Trophoblast cell (in vitro differentiated cells and primary cell): ENCODE data around the gene SORCS1.

Experiments used
- DNase-seq, 2 donors: peaks; one replicate each; pipeline ENCODE4 v3.0.0-alpha.2; 2016
- H2AFZ ChIP-seq: 2 replicates; pipeline ENCODE4 v1.6.1; 2013; ENCODE audit warnings: low read length, moderate library complexity, mild to moderate bottlenecking; ENCODE audit not compliant: insufficient read depth, poor library complexity
- H2AK5ac ChIP-seq: 2 replicates; pipeline ENCODE4 v1.6.1; 2013; ENCODE audit warnings: mild to moderate bottlenecking, low read length
- H2BK120ac ChIP-seq: 2 replicates; pipeline ENCODE4 v1.6.1; 2013; ENCODE audit warnings: low read length, mild to moderate bottlenecking, moderate library complexity; ENCODE audit not compliant: insufficient read depth, poor library complexity
- H2BK12ac ChIP-seq: 2 replicates; pipeline ENCODE4 v1.6.1; 2013; ENCODE audit warnings: mild to moderate bottlenecking, low read length, moderate library complexity
- H2BK5ac ChIP-seq: 2 replicates; pipeline ENCODE4 v1.6.1; 2013; ENCODE audit warnings: low read length, low read depth, moderate library complexity, mild to moderate bottlenecking; ENCODE audit not compliant: poor library complexity
- H3K14ac ChIP-seq: 2 replicates; pipeline ENCODE4 v1.6.1; 2013; ENCODE audit warnings: mild to moderate bottlenecking, low read length
- H3K18ac ChIP-seq: 2 replicates; pipeline ENCODE4 v1.6.1; 2013; ENCODE audit warnings: mild to moderate bottlenecking, low read length
- H3K23ac ChIP-seq: 2 replicates; pipeline ENCODE4 v1.6.1; 2013; ENCODE audit warnings: low read length
- H3K27ac ChIP-seq: 2 replicates; pipeline ENCODE4 v1.5.1; 2013; ENCODE audit warnings: low read depth, mild to moderate bottlenecking, inconsistent platforms, low read length, moderate library complexity
- H3K27me3 ChIP-seq: 2 replicates; pipeline ENCODE4 v1.6.1; 2013; ENCODE audit warnings: inconsistent platforms, mild to moderate bottlenecking, low read length, moderate library complexity; ENCODE audit not compliant: insufficient read depth
- H3K36me3 ChIP-seq, 2 experiments: 1 replicate in 1 of 2; 2 replicates in 1 of 2; pipeline ENCODE4 v1.6.1; 2013; ENCODE audit warnings: low read length in 2 of 2, mild to moderate bottlenecking in 2 of 2, moderate library complexity in 1 of 2; ENCODE audit not compliant: insufficient read depth in 2 of 2, control insufficient read depth in 1 of 2
- H3K4ac ChIP-seq: 2 replicates; pipeline ENCODE4 v1.6.1; 2013; ENCODE audit warnings: low read depth, mild to moderate bottlenecking, low read length, moderate library complexity
- H3K4me1 ChIP-seq, 2 experiments: 1 replicate in 1 of 2; 2 replicates in 1 of 2; pipeline ENCODE4 v1.6.1; 2013; ENCODE audit warnings: low read length in 2 of 2, mild to moderate bottlenecking in 2 of 2, moderate library complexity in 1 of 2; ENCODE audit not compliant: insufficient read depth in 2 of 2, control insufficient read depth in 1 of 2
- H3K4me2 ChIP-seq: 2 replicates; pipeline ENCODE4 v1.6.1; 2013; ENCODE audit warnings: inconsistent platforms, mild to moderate bottlenecking, low read length, moderate library complexity
- H3K4me3 ChIP-seq: 2 replicates; pipeline ENCODE4 v1.5.1; 2013; ENCODE audit warnings: mild to moderate bottlenecking, low read depth, low read length, inconsistent platforms
- H3K79me1 ChIP-seq: one replicate; pipeline ENCODE4 v1.6.1; 2013; ENCODE audit warnings: low read length
- H3K79me2 ChIP-seq: 2 replicates; pipeline ENCODE4 v1.6.1; 2013; ENCODE audit warnings: low read length, mild to moderate bottlenecking; ENCODE audit not compliant: control insufficient read depth, insufficient read depth, poor library complexity
- H3K9ac ChIP-seq: 2 replicates; pipeline ENCODE4 v1.6.1; 2013; ENCODE audit warnings: mild to moderate bottlenecking, low read length
- H3K9me3 ChIP-seq: 2 replicates; pipeline ENCODE4 v1.6.1; 2013; ENCODE audit warnings: low read depth, mild to moderate bottlenecking, control low read depth, inconsistent platforms, low read length; ENCODE audit not compliant: insufficient read depth
- H4K12ac ChIP-seq: 2 replicates; pipeline ENCODE4 v1.6.1; 2013; ENCODE audit warnings: low read depth, mild to moderate bottlenecking, low read length, moderate library complexity
- H4K8ac ChIP-seq: 2 replicates; pipeline ENCODE4 v1.6.1; 2013; ENCODE audit warnings: low read depth, mild to moderate bottlenecking, low read length, moderate library complexity
- H4K91ac ChIP-seq: one replicate; pipeline ENCODE4 v1.6.1; 2013; ENCODE audit warnings: low read depth, mild to moderate bottlenecking, low read length, moderate library complexity
- WGBS: extraction: QIAGEN DNeasy Blood & Tissue Kit; methylation state at CpG from one replicate; pipeline ENCODE4 v1.1.7; 2013; ENCODE audit warnings: missing lambda C conversion rate; ENCODE audit not compliant: insufficient read length, insufficient coverage; ENCODE audit errors: extremely low coverage; 5-methylcytosine and 5-hydroxymethylcytosine counted together

SORCS1 gene

DNA sequence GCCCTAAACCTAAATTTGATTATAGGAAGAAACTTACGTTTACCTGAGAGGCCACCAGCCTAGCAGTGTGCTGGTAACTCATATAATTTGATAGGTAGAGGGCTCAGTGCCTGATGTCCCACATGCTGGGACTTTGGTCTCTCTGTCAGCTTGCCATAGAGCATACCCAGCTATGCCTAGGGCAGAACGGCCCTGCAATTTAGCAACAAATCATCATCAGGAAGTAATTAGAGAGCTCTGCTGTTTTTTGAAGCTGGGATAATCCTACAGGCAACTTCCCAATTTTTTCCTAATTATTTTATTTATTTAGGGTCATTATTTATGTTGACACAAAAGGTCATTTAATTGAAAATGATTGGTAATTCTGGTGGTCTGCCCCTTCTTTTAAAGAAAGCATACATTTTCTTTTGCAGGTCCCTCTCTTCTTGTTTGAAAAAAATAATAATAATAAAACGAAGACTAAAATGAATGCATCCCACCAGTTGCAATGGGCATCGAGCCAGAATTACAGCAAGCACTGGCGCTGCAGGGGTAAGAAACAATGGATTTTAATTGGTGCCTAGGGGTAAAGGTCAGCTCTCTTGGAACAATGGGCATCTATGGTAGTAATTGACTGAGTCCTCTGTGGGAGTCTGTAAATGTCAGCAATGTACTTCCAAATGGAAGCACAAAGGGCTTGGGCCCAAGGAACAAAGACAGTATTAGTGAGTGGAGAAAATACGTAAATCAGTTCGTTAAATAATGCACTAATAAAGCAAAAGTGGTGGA lies 348.0 kb downstream of the SORCS1 start:
- Histone ChIP-seq H4K8ac (no peak overlapping the region), H3K36me3 (no peaks in the 10 kb centered on the region), H4K12ac (no peak overlapping the region), H3K18ac (no peak overlapping the region), H3K4me2 (no peak overlapping the region), H3K23ac (no peak overlapping the region), H2BK12ac (no peak overlapping the region), H3K27me3 (no peaks in the 10 kb centered on the region), H3K4me1 (no peaks in the 10 kb centered on the region), H3K9me3 (no peaks in the 10 kb centered on the region), H3K79me1 (no peaks in the 10 kb centered on the region), H2BK120ac (no peak overlapping the region), H3K79me2 (no peaks in the 10 kb centered on the region), H4K91ac (no peak overlapping the region), H3K4ac (no peak overlapping the region), H2AK5ac (no peak overlapping the region), H2BK5ac (no peak overlapping the region), H3K4me3 (no peak overlapping the region), H3K9ac (no peak overlapping the region), H2AFZ (no peak overlapping the region), H3K14ac (no peak overlapping the region), H3K27ac (no peak overlapping the region)
- no CpG with 5 or more reads among the region's 7 CpGs for WGBS
- DNase-seq = no peak

DNA sequence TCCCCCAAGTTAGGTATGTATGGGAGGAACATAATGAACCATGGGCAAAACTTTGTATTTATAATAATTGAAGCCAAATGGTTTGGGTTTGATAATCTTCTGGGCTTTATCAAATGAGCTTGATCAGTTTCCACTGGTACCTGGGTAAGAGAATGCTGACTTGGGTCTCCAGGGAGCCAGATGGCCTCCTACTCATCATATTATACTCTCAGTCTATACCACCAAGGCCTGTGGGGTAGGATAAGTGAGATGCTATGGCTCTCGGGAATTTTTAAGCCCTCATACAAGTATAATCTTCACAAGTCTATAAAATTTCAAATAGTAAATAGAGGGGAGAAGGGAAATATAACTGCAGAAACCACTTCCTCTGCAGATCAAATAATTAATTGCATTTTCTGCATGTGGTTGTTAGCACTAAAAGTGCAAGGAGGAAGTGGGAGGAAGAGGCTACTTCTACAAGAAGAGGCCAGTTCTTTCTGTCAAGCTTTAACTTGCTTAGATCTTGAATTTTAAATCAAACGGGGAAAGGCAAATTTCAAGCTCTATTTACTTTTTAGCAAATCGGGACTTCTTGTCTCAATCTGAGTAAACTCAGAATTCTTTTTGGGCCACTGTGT lies 349.0 kb downstream of the SORCS1 start:
- Histone ChIP-seq H2AK5ac (no peak overlapping the region), H3K4me3 (no peak overlapping the region), H4K8ac (no peak overlapping the region), H3K9me3 (no peaks in the 10 kb centered on the region), H3K27ac (no peak overlapping the region), H2BK120ac (no peak overlapping the region), H3K4ac (no peak overlapping the region), H3K9ac (no peak overlapping the region), H3K27me3 (no peaks in the 10 kb centered on the region), H2AFZ (no peak overlapping the region), H3K36me3 (no peaks in the 10 kb centered on the region), H3K79me1 (no peaks in the 10 kb centered on the region), H3K14ac (no peak overlapping the region), H3K79me2 (no peaks in the 10 kb centered on the region), H3K4me2 (no peak overlapping the region), H3K18ac (no peak overlapping the region), H3K23ac (no peak overlapping the region), H2BK12ac (no peak overlapping the region), H3K4me1 (no peaks in the 10 kb centered on the region), H2BK5ac (no peak overlapping the region), H4K91ac (no peak overlapping the region), H4K12ac (no peak overlapping the region)
- no CpG with 5 or more reads among the region's 3 CpGs for WGBS
- no peak for DNase-seq

DNA sequence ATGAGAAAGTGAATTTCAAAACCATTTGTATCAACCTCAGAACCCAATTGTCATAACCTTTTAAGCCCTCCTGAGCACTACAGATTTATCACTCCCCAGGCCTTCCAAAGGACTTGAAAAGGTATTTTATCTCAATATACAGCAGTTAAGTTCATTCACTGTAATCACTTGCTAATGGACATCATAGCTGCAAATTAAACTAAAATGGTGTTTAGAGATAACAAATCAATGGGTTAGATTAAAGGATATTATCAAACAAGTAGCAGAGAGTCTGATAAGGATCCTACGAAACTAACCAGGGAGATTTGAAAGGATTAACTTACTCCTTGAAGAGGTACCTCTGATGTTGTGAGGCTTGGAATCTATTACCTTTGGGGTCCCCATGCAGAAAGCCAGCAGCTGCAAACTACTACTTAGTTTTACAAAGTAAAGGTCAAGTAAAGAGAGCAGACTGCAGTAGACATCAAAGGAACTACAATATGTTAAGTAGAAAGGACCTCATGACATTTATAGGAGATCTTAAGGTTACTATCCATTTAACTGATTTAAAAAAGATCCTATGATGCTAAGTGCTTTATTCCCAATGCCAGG lies 359.4 kb downstream of the SORCS1 start:
- Histone ChIP-seq H3K27ac (no peak overlapping the region), H3K36me3 (no peaks in the 10 kb centered on the region), H2BK12ac (no peak overlapping the region), H3K14ac (no peak overlapping the region), H3K4me2 (no peak overlapping the region), H3K9ac (no peak overlapping the region), H4K12ac (no peak overlapping the region), H2AFZ (no peak overlapping the region), H3K23ac (no peak overlapping the region), H3K27me3 (no peaks in the 10 kb centered on the region), H3K9me3 (no peaks in the 10 kb centered on the region), H3K79me2 (no peaks in the 10 kb centered on the region), H3K79me1 (no peaks in the 10 kb centered on the region), H2AK5ac (no peak overlapping the region), H2BK5ac (no peak overlapping the region), H2BK120ac (no peak overlapping the region), H4K8ac (no peak overlapping the region), H3K18ac (no peak overlapping the region), H3K4me3 (no peak overlapping the region), H3K4ac (no peak overlapping the region), H3K4me1 (no peaks in the 10 kb centered on the region), H4K91ac (no peak overlapping the region)
- no CpG with 5 or more reads among the region's 1 CpG for WGBS
- DNase-seq = no peak

DNA sequence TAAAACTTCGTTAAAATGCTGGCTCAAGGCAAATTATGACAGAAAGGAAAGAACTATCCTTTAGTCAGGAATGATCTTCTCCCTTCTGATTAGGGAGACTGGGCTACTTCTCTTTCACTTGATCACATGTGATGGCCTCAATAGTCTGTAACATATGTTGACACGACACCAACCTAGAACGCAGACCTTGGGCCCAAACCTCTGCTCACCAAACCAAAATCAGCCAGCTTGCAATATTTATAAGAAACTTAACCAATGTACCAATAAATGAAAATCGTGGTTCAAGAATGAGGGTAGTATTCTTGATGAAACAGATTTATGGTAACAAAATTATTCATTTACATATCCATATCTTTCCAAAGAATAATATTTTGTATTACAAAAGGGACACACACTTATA lies 361.6 kb downstream of the SORCS1 start:
- Histone ChIP-seq H4K12ac (no peak overlapping the region), H2AK5ac (no peak overlapping the region), H3K23ac (no peak overlapping the region), H4K8ac (no peak overlapping the region), H3K4me2 (no peak overlapping the region), H3K9me3 (no peaks in the 10 kb centered on the region), H3K4me3 (no peak overlapping the region), H3K4ac (no peak overlapping the region), H2BK120ac (no peak overlapping the region), H3K79me1 (no peaks in the 10 kb centered on the region), H3K18ac (no peak overlapping the region), H3K14ac (no peak overlapping the region), H3K36me3 (no peaks in the 10 kb centered on the region), H3K9ac (no peak overlapping the region), H4K91ac (no peak overlapping the region), H3K79me2 (no peaks in the 10 kb centered on the region), H2BK5ac (no peak overlapping the region), H2AFZ (no peak overlapping the region), H2BK12ac (no peak overlapping the region), H3K27ac (no peak overlapping the region), H3K27me3 (no peaks in the 10 kb centered on the region), H3K4me1 (no peaks in the 10 kb centered on the region)
- no CpG with 5 or more reads among the region's 4 CpGs for WGBS
- no peak for DNase-seq
